ENCODE results near the gene KLHL25. TPM values are rescaled to one million over a fixed set of nuclear protein-coding genes. Genes with fewer than 3 reads are reported as not detected.
A peak's percentile ranks its signal among the peaks of the same experiment; 100 is the strongest.

KLHL25 gene
- total RNA-seq, 1 experiment from 2014 or later, result 18.4 TPM

DNA sequence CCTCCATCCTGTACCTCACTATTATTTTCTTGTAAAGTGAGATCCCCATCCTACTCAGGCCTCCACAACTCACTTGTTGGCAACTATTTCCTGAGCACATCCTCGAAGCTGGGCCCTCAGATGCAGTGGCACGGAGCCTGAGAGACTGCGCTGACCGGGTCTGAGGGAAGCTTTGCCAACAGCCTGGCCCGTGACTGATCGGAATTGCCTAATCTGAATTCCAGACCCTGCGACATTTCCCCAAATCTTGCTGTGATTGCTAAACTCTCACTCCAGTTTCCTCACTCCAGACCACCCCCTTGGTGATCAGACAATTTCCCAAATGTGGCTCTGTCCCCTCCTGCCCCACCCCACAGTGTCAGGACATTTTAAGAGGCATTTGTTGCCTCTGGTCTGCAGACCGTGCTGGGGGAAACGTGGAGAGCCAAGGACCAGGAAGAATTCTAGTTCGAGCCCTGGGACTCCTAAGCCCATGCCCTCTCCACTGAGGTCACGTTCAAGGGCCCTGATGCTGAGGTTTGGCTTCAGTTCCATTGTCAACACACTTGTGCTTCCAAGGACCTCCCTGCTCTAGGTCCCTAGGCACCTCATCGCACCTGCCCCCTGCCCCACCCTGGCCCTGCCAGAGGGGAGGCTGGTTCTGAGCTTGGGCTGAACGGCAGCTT, 22.8 kb downstream of the KLHL25 start:
- Histone ChIP-seq H4K8ac (replicated peaks; ENCODE audit: insufficient read length, low read depth, low read length) (no peak overlapping the region), H3T11ph (ENCODE audit: low read length) (no peak overlapping the region), H3K27ac (ENCODE audit: insufficient read length, low read depth, low read length) (no peak overlapping the region), H2BK20ac (ENCODE audit: low read depth, low read length, poor library complexity, severe bottlenecking) (no peak overlapping the region), H3K4me2 (ENCODE audit: insufficient read depth, insufficient read length, low read length) (no peak overlapping the region), H3K4me1 (ENCODE audit: insufficient read depth, low read length) (no peaks in the 10 kb centered on the region), H4K91ac (ENCODE audit: insufficient read length, low read depth, low read length) (no peak overlapping the region), H3K23ac (ENCODE audit: insufficient read length, low read depth, low read length) (no peak overlapping the region), H4K20me1 (ENCODE audit: control insufficient read depth, insufficient read depth, insufficient read length) (no peaks in the 10 kb centered on the region), H2BK15ac (ENCODE audit: low read depth, low read length) (no peak overlapping the region), H2BK12ac (ENCODE audit: insufficient read length, low read depth, low read length) (no peak overlapping the region), H3K79me1 (ENCODE audit: insufficient read depth, low read depth, low read length, poor library complexity, severe bottlenecking) (peaks cover 19% of the 10 kb centered on the region), H3K56ac (ENCODE audit: insufficient read length, low read depth, low read length) (no peak overlapping the region), H3K23me2 (ENCODE audit: insufficient read length, low read depth, low read length, poor library complexity, severe bottlenecking) (no peaks in the 10 kb centered on the region), H2AK5ac (ENCODE audit: insufficient read length, low read length) (no peak overlapping the region), H2AFZ (ENCODE audit: low read length) (no peak overlapping the region), H3K18ac (ENCODE audit: insufficient read length, low read depth, low read length) (no peak overlapping the region), H3K4ac (ENCODE audit: low read depth, low read length) (no peak overlapping the region), H3K9me3 (ENCODE audit: control insufficient read depth, low read depth, low read length) (no peaks in the 10 kb centered on the region), H3K14ac (ENCODE audit: insufficient read depth, low read length) (0 out of 2 replicates have a peak overlapping the region, but pooled peaks have one; percentile 39), H3K9ac (ENCODE audit: extremely low read depth, insufficient read length, low read length) (no peak overlapping the region), H3K27me3 (ENCODE audit: insufficient read depth, low read length) (no peaks in the 10 kb centered on the region), H2BK5ac (ENCODE audit: insufficient read length, low read length) (no peak overlapping the region), H4K5ac (ENCODE audit: insufficient read length, low read depth, low read length) (no peak overlapping the region), H3K79me2 (ENCODE audit: insufficient read depth, low read length) (peaks cover 17% of the 10 kb centered on the region; the same call in 1 of the 2 replicates), H2BK120ac (ENCODE audit: low read depth, low read length, poor library complexity, severe bottlenecking) (no peak overlapping the region)
- TF ChIP-seq, protein P1, sequence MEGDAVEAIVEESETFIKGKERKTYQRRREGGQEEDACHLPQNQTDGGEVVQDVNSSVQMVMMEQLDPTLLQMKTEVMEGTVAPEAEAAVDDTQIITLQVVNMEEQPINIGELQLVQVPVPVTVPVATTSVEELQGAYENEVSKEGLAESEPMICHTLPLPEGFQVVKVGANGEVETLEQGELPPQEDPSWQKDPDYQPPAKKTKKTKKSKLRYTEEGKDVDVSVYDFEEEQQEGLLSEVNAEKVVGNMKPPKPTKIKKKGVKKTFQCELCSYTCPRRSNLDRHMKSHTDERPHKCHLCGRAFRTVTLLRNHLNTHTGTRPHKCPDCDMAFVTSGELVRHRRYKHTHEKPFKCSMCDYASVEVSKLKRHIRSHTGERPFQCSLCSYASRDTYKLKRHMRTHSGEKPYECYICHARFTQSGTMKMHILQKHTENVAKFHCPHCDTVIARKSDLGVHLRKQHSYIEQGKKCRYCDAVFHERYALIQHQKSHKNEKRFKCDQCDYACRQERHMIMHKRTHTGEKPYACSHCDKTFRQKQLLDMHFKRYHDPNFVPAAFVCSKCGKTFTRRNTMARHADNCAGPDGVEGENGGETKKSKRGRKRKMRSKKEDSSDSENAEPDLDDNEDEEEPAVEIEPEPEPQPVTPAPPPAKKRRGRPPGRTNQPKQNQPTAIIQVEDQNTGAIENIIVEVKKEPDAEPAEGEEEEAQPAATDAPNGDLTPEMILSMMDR (conservative IDR thresholded peaks at IDR 0.05), result no peak
- DNase-seq, result no peak
- Mint-ChIP-seq H3K27ac (peak overlapping the region in 2 of 3 experiments; percentile 29 to 85; a peak in 3 of 7 replicates), H3K4me3 (no peak overlapping the region), H3K4me1 (peaks cover 15 to 24% of the 10 kb centered on the region in 2 experiments), H3K27me3 (ENCODE audit: low read depth) (no peaks in the 10 kb centered on the region), H3K36me3 (ENCODE audit: insufficient read depth in 1 of 3, low read depth in 3 of 3) (peaks cover 21 to 25% (median 23%) of the 10 kb centered on the region in 3 experiments; a peak in 6 of 7 replicates), H3K9me3 (no peaks in the 10 kb centered on the region)
- WGBS (ENCODE audit: extremely low coverage, insufficient read length, low lambda C conversion rate), result no CpG with 5 or more reads among the region's 13 CpGs
